Stimulated activated CD8-positive, alpha-beta memory T cell treated with anti-CD3 and anti-CD28 coated beads, Interleukin-15, amount 100 ng/mL, for 48 hours (primary cell): ENCODE measurements around the gene CDK18.

Experiments
- DNase-seq, 2 donors: peaks; one replicate each; pipeline ENCODE4 v3.0.0-alpha.2; 2020; ENCODE audit warnings: low read depth in 2 of 2

CDK18 gene

GRCh38 chr1:205523261-205523890 is 18.9 kb downstream of the CDK18 start:
- no peak for DNase-seq

- DNase-seq, result peak; percentile 33 to 47
These were observed 19.7 kb downstream of the CDK18 start for GRCh38 chr1:205523891-205524793.

GRCh38 chr1:205524794-205525101 is 20.3 kb downstream of the CDK18 start:
- DNase-seq, result no peak

- DNase-seq, result no peak
These were observed 21.2 kb downstream of the CDK18 start for GRCh38 chr1:205525495-205526285.

GRCh38 chr1:205526431-205526830 is 22.0 kb downstream of the CDK18 start:
- DNase-seq, result no peak

GRCh38 chr1:205527931-205528330 is 23.5 kb downstream of the CDK18 start:
- DNase-seq, result no peak

GRCh38 chr1:205528446-205528886 is 24.0 kb downstream of the CDK18 start:
- no peak for DNase-seq

- peak; percentile 63 to 67 for DNase-seq
These were observed 24.7 kb downstream of the CDK18 start for GRCh38 chr1:205528887-205529825.

GRCh38 chr1:205530116-205530515 is 25.6 kb downstream of the CDK18 start:
- no peak for DNase-seq

- DNase-seq, result no peak
These were observed 26.9 kb downstream of the CDK18 start for GRCh38 chr1:205531191-205532025.

GRCh38 chr1:205532026-205532898 is 27.8 kb downstream of the CDK18 start:
- DNase-seq, result no peak

- no peak for DNase-seq
These were observed 28.7 kb downstream of the CDK18 start for GRCh38 chr1:205532996-205533735.

- DNase-seq, result no peak
These were observed 29.4 kb downstream of the CDK18 start for GRCh38 chr1:205533748-205534443.

- no peak for DNase-seq
These were observed 30.0 kb downstream of the CDK18 start for GRCh38 chr1:205534444-205534985.

- no peak for DNase-seq
These were observed 30.6 kb downstream of the CDK18 start for GRCh38 chr1:205535096-205535495.

- DNase-seq, result no peak
These were observed 31.6 kb downstream of the CDK18 start for GRCh38 chr1:205535866-205536758.
